NT2/D1 (cell line): ENCODE data around the gene ARCN1.
"Not testable (repeated sequence)": the region's sequence is repeated elsewhere in the genome, so short reads cannot be mapped to it uniquely, and the experiment has no call there.

Experiments
- DNase-seq: peaks from one replicate; pipeline ENCODE4 v3.0.0-alpha.2; 2011; ENCODE audit warnings: low read depth, low spot score
- H3K27me3 ChIP-seq: 2 replicates; pipeline ENCODE4 v1.6.0; 2011; ENCODE audit warnings: mild to moderate bottlenecking; ENCODE audit not compliant: insufficient read length, insufficient read depth
- H3K36me3 ChIP-seq: 2 replicates; pipeline ENCODE4 v1.6.1; 2011; ENCODE audit warnings: mild to moderate bottlenecking, low read length, mixed read lengths; ENCODE audit not compliant: insufficient read depth, insufficient read length
- H3K4me1 ChIP-seq: 2 replicates; pipeline ENCODE4 v1.5.1; 2011; ENCODE audit not compliant: insufficient read depth, insufficient read length
- H3K4me3 ChIP-seq: 2 replicates; pipeline ENCODE4 v1.5.1; 2011; ENCODE audit warnings: low read depth; ENCODE audit not compliant: insufficient read length
- H3K9ac ChIP-seq: 2 replicates; pipeline ENCODE4 v1.6.0; 2011; ENCODE audit warnings: low read depth; ENCODE audit not compliant: insufficient read length
- H3K9me3 ChIP-seq: 2 replicates; pipeline ENCODE4 v1.5.1; 2011; ENCODE audit warnings: mild to moderate bottlenecking, low read length; ENCODE audit not compliant: insufficient read depth
- SUZ12 ChIP-seq: IDR thresholded peaks from 2 replicates; pipeline ENCODE4 v1.6.1; 2011; ENCODE audit not compliant: insufficient read length, insufficient read depth; ENCODE audit errors: extremely low read depth
- YY1 ChIP-seq: IDR thresholded peaks from 2 replicates; pipeline ENCODE4 v1.6.1; 2011; ENCODE audit not compliant: insufficient read length, insufficient read depth
- ZNF274 ChIP-seq: IDR thresholded peaks from 2 replicates; pipeline ENCODE4 v1.6.1; 2011; ENCODE audit warnings: mild to moderate bottlenecking, low read depth, low read length

ARCN1 gene

GRCh38 chr11:118574636-118575035 is 2.4 kb downstream of the ARCN1 start:
- peaks cover 25% of the 10 kb centered on the region for H3K36me3 ChIP-seq
- H3K4me3 ChIP-seq, result no peak overlapping the region
- no peak overlapping the region for H3K9ac ChIP-seq
- no peaks in the 10 kb centered on the region for H3K4me1 ChIP-seq
- H3K27me3 ChIP-seq, result no peaks in the 10 kb centered on the region
- DNase-seq, result no peak
- TF ChIP-seq ZNF274 (no peak), SUZ12 (no peak), YY1 (no peak)
- no peaks in the 10 kb centered on the region for H3K9me3 ChIP-seq

DNA sequence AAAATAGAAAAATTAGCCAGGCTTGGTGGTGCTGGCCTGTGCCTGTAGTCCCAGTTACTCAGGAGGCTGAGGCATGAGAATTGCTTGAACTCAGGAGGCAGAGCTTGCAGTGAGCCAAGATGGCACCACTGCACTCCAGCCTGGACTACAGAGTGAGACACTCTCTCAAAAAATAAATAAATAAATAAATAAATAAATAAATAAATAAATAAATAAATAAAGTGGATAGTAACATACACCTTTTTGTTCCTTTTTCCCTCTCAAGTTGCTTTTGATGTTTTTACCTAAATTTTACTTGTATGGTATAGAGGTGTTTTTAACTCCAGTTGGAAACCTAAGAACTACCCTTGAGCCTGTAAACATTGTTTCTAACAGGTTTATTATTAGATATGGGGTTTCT is 5.8 kb downstream of the ARCN1 start:
- H3K36me3 ChIP-seq, result peaks cover 45% of the 10 kb centered on the region
- not testable (repeated sequence) for H3K4me1 ChIP-seq, H3K9me3 ChIP-seq, DNase-seq, H3K9ac ChIP-seq, H3K4me3 ChIP-seq, H3K27me3 ChIP-seq

GRCh38 chr11:118581057-118581456 is 8.8 kb downstream of the ARCN1 start:
- H3K4me3 ChIP-seq, result no peak overlapping the region
- peaks cover 63% of the 10 kb centered on the region for H3K36me3 ChIP-seq
- no peaks in the 10 kb centered on the region for H3K27me3 ChIP-seq
- no peaks in the 10 kb centered on the region for H3K4me1 ChIP-seq
- H3K9me3 ChIP-seq, result no peaks in the 10 kb centered on the region
- TF ChIP-seq YY1 (no peak), SUZ12 (no peak), ZNF274 (no peak)
- no peak for DNase-seq
- no peak overlapping the region for H3K9ac ChIP-seq

- Histone ChIP-seq H3K4me3 (no peak overlapping the region), H3K27me3 (no peaks in the 10 kb centered on the region), H3K4me1 (no peaks in the 10 kb centered on the region), H3K36me3 (peaks cover 89% of the 10 kb centered on the region), H3K9ac (no peak overlapping the region), H3K9me3 (no peaks in the 10 kb centered on the region)
- TF ChIP-seq SUZ12, result no peak
- no peak for TF ChIP-seq YY1
- no peak for TF ChIP-seq ZNF274
- no peak for DNase-seq
Measured at GRCh38 chr11:118587952-118588351, 15.7 kb downstream of the ARCN1 start.

GRCh38 chr11:118592616-118593367 is 20.6 kb downstream of the ARCN1 start:
- Histone ChIP-seq H3K4me1 (no peaks in the 10 kb centered on the region), H3K9ac (no peak overlapping the region), H3K4me3 (no peak overlapping the region), H3K9me3 (no peaks in the 10 kb centered on the region), H3K27me3 (no peaks in the 10 kb centered on the region), H3K36me3 (peaks cover 84% of the 10 kb centered on the region)
- DNase-seq, result no peak
- no peak for TF ChIP-seq ZNF274
- no peak for TF ChIP-seq YY1
- no peak for TF ChIP-seq SUZ12

- H3K4me3 ChIP-seq, H3K4me1 ChIP-seq, DNase-seq, H3K9me3 ChIP-seq, H3K27me3 ChIP-seq, H3K9ac ChIP-seq: not testable (repeated sequence)
- peaks cover 76% of the 10 kb centered on the region for H3K36me3 ChIP-seq
Measured at GRCh38 chr11:118594984-118595383, 22.8 kb downstream of the ARCN1 start.

DNA sequence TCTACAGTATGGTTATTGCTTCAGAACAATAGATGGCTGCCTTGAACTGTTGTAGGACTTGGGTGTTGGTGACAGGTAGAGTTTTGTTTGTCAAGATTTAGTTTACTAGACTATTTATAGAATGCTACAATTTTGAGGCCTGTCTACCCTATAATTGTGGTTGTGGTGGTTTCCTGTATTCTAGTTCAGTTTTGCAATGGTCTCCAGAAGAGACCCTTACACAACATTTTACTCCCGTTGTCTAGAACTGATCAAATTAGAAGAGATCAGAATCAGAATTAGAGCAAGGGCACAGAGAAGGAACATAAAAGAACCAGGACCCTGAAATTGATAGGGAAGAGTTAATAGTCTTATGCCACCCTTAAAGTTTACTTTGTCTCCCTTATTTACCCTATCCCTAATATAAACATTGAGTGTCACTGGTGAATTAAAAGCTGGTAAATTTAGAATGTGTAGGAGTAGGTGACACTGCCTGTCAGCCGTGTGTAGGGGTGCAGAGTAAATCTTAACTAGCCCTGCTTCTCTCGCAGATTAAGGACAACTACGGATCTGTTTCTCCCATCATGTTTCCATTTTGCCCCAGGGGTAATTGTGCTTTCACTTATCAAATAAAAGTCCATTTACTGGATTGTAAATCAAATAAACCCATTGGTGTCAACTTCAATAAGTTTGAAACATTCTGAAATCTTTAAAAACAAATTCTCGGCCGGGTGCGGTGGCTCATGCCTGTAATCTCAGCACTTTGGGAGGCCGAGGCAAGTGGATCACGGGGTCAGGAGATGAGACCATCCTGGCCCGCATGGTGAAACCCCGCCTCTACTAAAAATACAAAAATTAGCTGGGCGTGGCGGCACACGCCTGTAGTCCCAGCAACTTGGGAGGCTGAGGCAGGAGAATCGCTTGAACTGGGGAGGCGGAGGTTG is 24.3 kb downstream of the ARCN1 start:
- H3K9me3 ChIP-seq, result no peaks in the 10 kb centered on the region
- no peaks in the 10 kb centered on the region for H3K27me3 ChIP-seq
- H3K36me3 ChIP-seq, result peaks cover 76% of the 10 kb centered on the region
- no peak overlapping the region for H3K4me3 ChIP-seq
- TF ChIP-seq ZNF274 (no peak), SUZ12 (no peak), YY1 (no peak)
- H3K4me1 ChIP-seq, result no peaks in the 10 kb centered on the region
- no peak overlapping the region for H3K9ac ChIP-seq
- DNase-seq, result no peak
